22Rv1 (cell line): ENCODE results near the gene NALCN.

Experiments used
- H3K27ac ChIP-seq: fragments of 450-650 bp; 2 replicates; pipeline ENCODE4 v1.5.1; 2017
- ZFX ChIP-seq: fragments of 450-650 bp; IDR thresholded peaks from 2 replicates; pipeline ENCODE4 v1.6.1; 2017; ENCODE audit warnings: antibody characterized with exemption, borderline replicate concordance
- TF ChIP-seq, protein P1 (sequence below): fragments of 450-650 bp; IDR thresholded peaks from 2 replicates; pipeline ENCODE4 v1.5.1; 2017; ENCODE audit warnings: mild to moderate bottlenecking

Gene NALCN

DNA sequence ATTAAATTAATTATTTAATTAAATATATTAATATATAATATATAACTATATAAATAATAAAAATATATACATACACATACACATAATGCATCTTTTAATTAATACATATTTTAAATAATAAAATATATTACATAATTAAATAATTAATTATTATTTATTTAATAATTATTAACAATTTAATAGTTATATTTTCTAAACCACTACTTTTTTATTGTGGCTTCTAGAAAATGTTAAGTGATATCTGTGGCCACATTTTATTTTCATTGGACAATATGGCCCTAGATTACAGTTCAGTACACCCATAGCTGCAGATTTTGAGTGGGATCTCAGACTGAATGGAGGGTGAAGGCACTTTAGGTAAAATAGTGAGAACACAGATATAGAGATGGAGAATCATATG lies 335.7 kb downstream of the NALCN start:
- no peak overlapping the region for H3K27ac ChIP-seq
- TF ChIP-seq, protein P1, sequence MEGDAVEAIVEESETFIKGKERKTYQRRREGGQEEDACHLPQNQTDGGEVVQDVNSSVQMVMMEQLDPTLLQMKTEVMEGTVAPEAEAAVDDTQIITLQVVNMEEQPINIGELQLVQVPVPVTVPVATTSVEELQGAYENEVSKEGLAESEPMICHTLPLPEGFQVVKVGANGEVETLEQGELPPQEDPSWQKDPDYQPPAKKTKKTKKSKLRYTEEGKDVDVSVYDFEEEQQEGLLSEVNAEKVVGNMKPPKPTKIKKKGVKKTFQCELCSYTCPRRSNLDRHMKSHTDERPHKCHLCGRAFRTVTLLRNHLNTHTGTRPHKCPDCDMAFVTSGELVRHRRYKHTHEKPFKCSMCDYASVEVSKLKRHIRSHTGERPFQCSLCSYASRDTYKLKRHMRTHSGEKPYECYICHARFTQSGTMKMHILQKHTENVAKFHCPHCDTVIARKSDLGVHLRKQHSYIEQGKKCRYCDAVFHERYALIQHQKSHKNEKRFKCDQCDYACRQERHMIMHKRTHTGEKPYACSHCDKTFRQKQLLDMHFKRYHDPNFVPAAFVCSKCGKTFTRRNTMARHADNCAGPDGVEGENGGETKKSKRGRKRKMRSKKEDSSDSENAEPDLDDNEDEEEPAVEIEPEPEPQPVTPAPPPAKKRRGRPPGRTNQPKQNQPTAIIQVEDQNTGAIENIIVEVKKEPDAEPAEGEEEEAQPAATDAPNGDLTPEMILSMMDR: no peak
- no peak for TF ChIP-seq ZFX

DNA sequence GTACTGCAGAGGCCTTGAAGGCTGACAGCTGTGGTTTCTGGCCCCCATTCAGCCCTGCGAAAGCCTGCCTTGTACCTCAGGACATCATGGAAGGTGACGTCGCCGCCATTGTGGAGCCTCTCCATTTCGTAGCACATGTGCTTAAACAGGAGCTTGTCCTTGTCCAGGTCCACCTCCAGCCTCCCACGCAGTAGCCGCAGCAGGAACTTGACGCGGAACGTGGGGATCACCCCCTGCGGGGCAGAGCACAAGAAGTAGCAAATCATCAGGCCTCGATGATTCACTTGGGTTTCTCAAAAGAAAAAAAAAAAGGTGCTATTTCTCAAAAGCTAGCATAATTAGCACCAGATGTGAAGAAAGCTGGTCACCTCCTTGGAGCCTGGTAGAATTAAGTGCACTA lies 351.0 kb downstream of the NALCN start:
- H3K27ac ChIP-seq: no peak overlapping the region
- no peak for TF ChIP-seq ZFX
- TF ChIP-seq, protein P1: no peak

DNA sequence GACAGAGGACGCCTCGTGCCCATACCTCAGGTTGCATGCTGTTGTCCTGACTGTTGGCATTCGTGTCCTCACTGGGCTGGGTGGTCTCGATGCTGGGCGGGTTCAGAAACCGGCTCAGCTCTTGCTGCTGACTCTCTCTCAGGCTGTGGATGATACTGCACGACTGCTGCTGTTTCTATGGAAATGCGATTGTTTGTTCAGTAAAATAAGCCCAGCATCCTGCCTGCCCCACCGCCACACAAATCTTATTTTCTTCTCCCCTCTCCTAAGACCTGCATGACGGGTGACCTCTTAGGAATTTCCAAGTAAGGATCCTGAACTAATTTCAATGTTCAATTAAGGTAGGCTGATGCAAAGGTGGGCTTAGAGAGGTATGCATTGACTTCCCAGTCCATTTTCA lies 356.5 kb downstream of the NALCN start:
- H3K27ac ChIP-seq: no peak overlapping the region
- TF ChIP-seq, protein P1: no peak
- no peak for TF ChIP-seq ZFX

DNA sequence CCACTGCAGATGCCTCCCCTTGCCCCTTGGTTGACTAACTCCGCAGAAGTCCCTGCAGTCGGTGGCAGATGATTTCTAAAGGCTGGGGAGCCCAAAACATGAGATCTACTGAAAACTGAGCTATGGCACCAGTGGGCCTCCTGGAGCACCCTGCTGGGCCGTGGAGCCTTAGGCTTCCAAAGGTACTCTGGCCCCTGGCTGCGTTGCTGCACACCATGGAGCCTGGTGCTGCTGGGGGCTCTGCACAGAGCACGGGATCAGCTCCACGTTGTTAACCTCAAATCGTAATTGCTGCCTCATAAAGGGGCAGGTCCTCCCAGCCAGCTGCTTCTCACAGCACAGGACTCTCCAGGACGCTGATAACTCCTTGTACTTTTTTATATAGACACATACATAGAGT lies 357.5 kb downstream of the NALCN start:
- no peak for TF ChIP-seq ZFX
- TF ChIP-seq, protein P1: no peak

DNA sequence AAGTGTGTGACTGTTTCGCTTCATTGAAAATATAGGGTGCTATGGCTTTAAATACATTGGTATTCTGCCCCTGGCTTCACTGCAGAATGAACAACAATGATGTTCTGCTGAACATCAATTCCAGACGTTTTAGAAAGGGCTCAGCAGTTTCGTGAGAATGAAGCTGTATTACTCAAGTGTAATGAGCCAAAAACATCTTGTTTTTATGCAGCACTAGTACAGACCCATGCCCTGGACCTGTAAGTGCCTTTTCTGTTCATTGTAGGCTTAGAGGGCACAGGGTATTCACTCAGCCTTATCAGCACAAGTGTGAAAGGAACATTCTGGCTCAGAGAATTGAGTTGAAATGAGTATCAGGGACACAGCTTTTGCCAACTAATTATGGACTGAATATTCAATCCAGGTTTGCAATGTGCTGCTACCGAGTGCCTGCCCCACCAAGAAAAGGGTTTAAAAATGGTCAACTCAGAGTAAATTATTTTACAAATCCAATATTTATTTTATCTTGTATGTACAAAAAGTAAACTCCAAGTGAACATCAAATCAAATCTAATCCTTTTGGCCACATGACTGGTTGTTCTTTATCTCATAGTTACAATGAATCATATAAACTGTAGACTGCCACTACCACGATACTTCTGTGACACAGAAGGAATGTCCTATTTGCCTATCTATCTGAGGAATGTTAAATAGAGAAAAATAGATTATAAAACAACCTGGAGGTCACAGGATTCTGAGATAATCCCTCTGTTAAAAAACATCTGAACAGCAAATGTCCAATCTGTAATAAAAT lies 362.8 kb downstream of the NALCN start:
- TF ChIP-seq ZFX: no peak
- TF ChIP-seq, protein P1: no peak

More for the DNA sequence above, 357.5 kb downstream of the NALCN start:
- H3K27ac ChIP-seq: no peak overlapping the region

DNA sequence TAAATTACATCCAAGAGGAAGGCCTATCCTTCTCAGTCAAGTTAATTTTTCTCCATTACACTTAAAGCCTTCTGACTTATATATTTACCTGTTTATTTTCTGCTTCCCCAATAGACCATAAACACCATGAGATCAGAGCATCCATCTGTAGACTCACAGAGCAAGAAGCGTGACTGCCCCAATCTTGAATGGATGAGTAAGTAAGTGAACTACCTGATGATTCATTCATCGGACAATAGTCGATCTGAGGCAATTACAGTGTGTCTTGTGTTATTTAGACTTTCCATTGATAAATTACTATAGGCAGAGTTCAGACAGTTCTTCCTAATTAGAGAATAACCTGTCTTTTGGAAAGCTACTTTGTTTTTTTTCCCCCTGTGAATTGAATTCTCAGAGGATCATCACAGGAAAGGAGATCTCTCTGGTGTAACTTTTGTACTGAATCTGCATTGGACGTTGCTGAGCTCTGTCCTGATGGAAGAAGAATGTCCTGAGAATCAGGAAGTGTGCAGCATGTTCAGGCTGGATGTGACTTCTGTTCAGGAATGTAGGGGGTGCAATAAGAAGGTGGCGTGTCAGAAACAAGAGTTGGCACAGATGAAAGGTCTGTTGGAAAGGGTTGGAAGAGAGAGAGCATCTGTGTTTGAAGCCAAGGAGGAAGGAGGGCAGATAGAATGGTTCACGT lies 367.0 kb downstream of the NALCN start:
- no peak overlapping the region for H3K27ac ChIP-seq
- no peak for TF ChIP-seq ZFX
- TF ChIP-seq, protein P1: no peak

More for the DNA sequence above, 362.8 kb downstream of the NALCN start:
- no peak overlapping the region for H3K27ac ChIP-seq

DNA sequence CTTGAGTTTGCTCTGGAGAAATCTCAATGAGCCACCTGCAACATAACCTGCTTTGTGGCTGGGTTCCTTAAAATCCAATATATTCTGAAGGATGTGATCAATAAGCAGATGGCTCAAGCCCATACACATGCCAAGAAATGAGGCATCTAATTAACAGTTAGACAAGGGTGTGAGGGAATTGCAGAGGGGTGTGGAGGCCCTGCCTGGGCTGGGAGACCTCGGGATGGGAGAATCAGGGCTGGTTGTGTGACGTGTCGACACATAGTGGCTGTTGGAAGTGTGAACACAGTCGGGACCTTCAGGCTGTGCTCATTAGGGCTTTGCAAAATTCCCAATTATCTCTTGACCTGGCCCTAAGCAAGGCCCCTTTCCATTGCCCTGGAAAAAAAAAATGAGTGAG lies 379.8 kb downstream of the NALCN start:
- TF ChIP-seq, protein P1: no peak
- TF ChIP-seq ZFX: no peak
- H3K27ac ChIP-seq: no peak overlapping the region
